Activated CD4-positive, alpha-beta T cell treated with anti-CD3 and anti-CD28 coated beads, Interleukin-10, Interleukin-2, amounts not matched to agents 100 ng/mL and 50 ng/mL, durations not matched to agents 16 hours and 8 hours (primary cell): ENCODE measurements around the gene ORC1.

ENCODE experiments used
- DNase-seq: peaks from one replicate; pipeline ENCODE4 v3.0.0-alpha.2; 2020

Gene ORC1

GRCh38 chr1:52404116-52404974 lies at the start of gene ORC1, which contains the start of gene PRPF38A:
ORC1 (minus strand) TSS chr1:52404423; CDS start chr1:52402223, 2,200 bp downstream.
PRPF38A (plus strand) TSS chr1:52404602; CDS start chr1:52404750, 148 bp downstream.
- peak; percentile 98 for DNase-seq

- DNase-seq, result no peak
Observed at GRCh38 chr1:52444463-52444862, 40.2 kb upstream of the ORC1 start.

- DNase-seq, result no peak
Observed at GRCh38 chr1:52439976-52440375, 35.8 kb upstream of the ORC1 start.

- DNase-seq, result no peak
Observed at GRCh38 chr1:52436817-52437216, 32.6 kb upstream of the ORC1 start.

GRCh38 chr1:52435650-52436049 lies 31.4 kb upstream of the ORC1 start:
- DNase-seq, result no peak

- no peak for DNase-seq
Observed at GRCh38 chr1:52435211-52435610, 31.0 kb upstream of the ORC1 start.

- DNase-seq, result no peak
Observed at GRCh38 chr1:52432807-52433206, 28.6 kb upstream of the ORC1 start.

DNA sequence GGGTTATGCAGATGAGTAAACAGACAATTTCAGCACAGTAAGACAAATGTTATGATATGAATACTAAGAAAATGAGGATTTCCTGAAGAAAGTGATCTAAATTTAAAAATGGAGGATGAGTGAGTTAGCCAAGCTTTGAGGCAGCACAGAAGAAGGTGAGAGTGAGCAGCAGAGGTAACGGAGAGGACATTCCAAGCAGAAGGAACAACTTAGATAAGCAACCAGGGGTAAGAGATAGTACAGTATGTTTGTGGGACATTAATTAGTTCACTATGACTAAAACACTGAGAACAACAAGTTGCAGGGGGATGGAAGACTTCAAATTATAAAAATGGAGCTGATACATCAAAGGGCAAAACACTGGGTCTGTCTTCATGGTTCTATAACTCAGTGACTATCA lies 22.9 kb upstream of the ORC1 start:
- DNase-seq, result no peak

- DNase-seq, result no peak
Observed at GRCh38 chr1:52426371-52426770, 22.1 kb upstream of the ORC1 start.

GRCh38 chr1:52424813-52425212 lies 20.6 kb upstream of the ORC1 start:
- DNase-seq, result no peak

- DNase-seq, result peak; percentile 54
Observed at GRCh38 chr1:52424231-52424636, 20.0 kb upstream of the ORC1 start.

DNA sequence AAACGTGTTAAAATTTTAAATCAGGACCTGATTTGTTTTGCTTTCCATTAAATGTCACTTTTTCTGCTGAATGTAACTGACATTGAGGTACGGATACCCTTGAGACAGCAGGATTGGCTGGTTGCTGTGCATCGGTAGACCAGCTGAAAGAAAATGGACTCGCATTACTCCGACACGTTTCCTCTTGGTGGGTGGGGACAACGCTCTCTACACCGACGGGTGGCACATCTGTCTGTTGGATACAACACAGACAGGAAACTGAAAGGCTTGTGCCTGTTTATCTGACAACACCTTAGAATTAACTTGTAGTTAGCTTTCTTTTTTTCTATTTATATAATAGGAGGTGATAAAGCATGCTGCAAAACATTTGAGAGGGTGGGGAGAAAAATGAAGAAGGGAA lies 19.5 kb upstream of the ORC1 start:
- peak; percentile 81 for DNase-seq

DNA sequence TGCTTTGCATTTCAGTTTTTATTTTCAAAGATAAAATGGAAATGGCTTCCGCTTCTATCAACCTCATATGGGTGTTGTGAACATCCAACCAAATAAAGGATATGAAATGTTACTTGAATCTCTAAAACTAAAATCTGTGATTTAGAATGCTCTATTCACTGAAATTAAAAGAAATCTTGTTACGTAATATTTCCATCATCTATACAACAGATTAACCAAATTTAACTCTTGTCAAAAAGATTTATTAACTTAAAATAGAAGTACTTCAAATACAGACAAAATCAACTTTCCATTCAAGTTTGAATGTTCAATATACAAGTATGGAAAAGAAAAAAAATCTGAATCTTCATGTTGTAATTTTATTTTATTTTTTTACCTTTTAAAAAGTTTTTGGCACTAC lies 18.8 kb upstream of the ORC1 start:
- DNase-seq, result no peak

- no peak for DNase-seq
Observed at GRCh38 chr1:52420713-52421112, 16.5 kb upstream of the ORC1 start.

GRCh38 chr1:52416811-52417210 lies 12.6 kb upstream of the ORC1 start:
- DNase-seq, result no peak

GRCh38 chr1:52414942-52415341 lies 10.7 kb upstream of the ORC1 start:
- DNase-seq, result no peak

DNA sequence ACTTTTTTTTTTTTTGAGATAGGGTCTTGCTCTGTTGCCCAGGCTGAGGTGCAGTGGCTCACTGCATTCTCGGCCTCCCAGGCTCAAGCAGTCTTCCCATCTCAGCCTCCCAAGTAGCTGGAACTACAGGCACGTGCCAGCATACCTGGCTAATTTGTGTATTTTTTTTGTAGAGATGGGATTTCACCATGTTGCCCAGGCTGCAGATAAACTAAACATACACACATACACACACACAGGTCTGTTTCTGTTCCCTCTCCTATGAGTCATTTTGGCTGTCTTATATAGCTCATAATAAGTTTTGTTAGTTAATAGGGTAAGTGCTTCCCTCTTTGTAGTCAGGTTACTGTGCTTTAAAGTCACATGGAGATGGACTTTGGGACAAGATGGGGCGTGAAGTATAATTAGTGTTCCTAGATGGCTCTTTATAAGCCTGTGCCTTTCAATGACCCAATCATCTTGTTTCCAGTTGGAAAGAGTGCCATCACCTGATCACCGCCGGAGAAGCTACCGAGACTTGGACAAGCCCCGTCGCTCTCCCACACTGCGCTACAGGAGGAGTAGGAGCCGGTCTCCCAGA lies 9.3 kb upstream of the ORC1 start:
- DNase-seq, result no peak

- DNase-seq, result no peak
Observed at GRCh38 chr1:52404975-52405338, 734 bp upstream of the ORC1 start.

DNA sequence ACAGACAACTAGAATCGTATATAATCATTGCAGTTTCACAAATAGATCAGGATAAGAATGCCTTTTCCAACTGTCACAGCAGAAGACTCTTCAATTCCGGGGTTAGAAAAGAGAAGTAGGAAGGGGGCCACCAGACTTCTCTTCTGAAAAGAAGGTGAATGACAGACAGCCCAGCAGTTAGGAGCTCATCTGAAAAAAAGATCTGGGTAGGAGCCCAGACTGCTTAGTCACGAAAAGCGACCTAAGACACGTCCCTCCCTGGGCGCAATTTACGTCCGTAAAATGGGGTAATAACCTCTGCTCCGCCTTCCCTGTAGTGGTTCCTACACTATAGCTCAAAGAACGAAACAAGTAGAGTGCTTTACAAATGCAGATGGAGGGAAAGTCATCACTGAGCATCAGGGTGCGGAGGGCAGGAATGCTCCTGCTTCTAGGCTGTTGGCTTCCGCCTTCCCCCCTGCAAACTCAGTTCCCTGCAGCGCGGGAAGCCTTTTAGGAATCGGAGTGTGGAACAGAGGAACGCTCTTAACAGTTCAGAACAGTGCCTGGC lies 582 bp downstream of the ORC1 start:
- DNase-seq, result peak; percentile 75

- DNase-seq, result no peak
Observed at GRCh38 chr1:52402860-52403240, 1.4 kb downstream of the ORC1 start.

- no peak for DNase-seq
Observed at GRCh38 chr1:52400131-52400530, 4.1 kb downstream of the ORC1 start.

DNA sequence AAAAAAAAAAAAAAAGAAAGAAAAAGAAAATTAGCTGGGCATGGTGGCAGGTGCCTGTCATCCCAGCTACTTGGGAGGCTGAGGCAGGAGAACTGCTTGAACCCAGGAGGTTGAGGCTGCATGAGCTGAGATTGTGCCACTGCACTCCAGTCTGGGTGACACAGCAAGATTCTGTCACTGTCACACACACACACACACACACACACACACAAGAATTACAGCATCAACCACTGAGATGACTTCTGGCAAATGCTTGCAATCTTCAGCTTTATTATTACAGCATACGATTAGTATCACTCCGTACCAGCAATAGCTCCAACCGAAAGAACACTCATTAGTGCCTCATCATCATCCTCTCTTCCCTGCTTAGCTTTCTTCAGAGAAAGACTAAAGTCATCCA lies 4.6 kb downstream of the ORC1 start:
- DNase-seq, result no peak

DNA sequence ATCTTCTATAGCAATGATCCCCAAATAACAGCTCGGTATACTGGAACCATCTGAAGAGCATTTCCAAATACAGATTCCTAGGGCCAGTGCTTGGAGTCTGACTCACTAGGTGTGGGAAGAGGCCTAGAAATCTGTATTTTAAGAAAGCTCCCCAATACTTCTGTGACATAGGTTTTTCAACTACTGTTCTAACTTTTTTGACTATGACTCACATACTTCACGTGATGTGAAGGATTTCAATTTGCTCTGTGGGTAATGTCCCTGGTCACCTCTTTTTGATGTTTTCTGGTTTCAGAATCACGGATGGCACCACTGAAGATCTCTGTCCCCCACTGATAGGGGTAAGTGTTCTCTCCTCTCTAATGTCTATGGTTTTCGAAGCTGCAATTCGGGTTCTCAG lies 11.0 kb downstream of the ORC1 start:
- no peak for DNase-seq

DNA sequence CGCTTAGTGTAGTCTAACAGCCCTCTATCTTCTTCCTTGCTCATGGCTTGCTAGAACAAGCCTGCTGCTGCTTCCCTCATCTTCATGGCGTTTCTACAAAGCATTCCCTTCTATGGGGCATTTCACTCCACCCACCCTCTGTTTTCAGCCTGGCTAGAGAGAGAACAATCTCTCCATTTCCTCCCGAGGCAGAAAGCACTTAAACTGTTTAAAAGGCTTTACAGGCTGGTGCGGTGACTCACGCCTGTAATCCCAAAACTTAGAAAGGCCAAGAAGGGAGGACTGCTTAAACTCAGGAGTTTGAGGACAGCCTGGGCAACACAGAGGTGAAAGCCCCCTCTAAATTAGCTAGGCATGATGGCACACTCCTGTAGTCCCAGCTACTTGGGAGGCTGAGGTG lies 17.8 kb downstream of the ORC1 start:
- no peak for DNase-seq
